ENCODE results near the gene MRFAP1.
A peak's percentile ranks its signal among the peaks of the same experiment; 100 is the strongest.
"Not testable (repeated sequence)": the region's sequence is repeated elsewhere in the genome, so short reads cannot be mapped to it uniquely, and the experiment has no call there.

Gene MRFAP1

GRCh38 chr4:6641164-6641970, 882 bp downstream of the MRFAP1 start:
- DNase-seq: peak; percentile 49 to 54

- DNase-seq: no peak
Observed at GRCh38 chr4:6641971-6642320, 1.5 kb downstream of the MRFAP1 start.

- no peak for DNase-seq
Observed at GRCh38 chr4:6643141-6643847, 2.8 kb downstream of the MRFAP1 start.

GRCh38 chr4:6644792-6645530, 4.5 kb downstream of the MRFAP1 start:
- DNase-seq: no peak

- DNase-seq: no peak
Observed at GRCh38 chr4:6647169-6647568, 6.7 kb downstream of the MRFAP1 start.

- no peak for DNase-seq
Observed at GRCh38 chr4:6647582-6648230, 7.2 kb downstream of the MRFAP1 start.

- no peak for DNase-seq
Observed at GRCh38 chr4:6649216-6649615, 8.7 kb downstream of the MRFAP1 start.

GRCh38 chr4:6654211-6654610, 13.7 kb downstream of the MRFAP1 start:
- DNase-seq: not testable (repeated sequence)

- DNase-seq: not testable (repeated sequence)
Observed at GRCh38 chr4:6655291-6655690, 14.8 kb downstream of the MRFAP1 start.

- DNase-seq: no peak
Observed at GRCh38 chr4:6655924-6656323, 15.4 kb downstream of the MRFAP1 start.

GRCh38 chr4:6657242-6658208, 17.0 kb downstream of the MRFAP1 start:
- DNase-seq: no peak

GRCh38 chr4:6658209-6658595, 17.7 kb downstream of the MRFAP1 start:
- no peak for DNase-seq

GRCh38 chr4:6658597-6659075, 18.2 kb downstream of the MRFAP1 start:
- DNase-seq: peak; percentile 50 to 66

- no peak for DNase-seq
Observed at GRCh38 chr4:6659897-6660296, 19.4 kb downstream of the MRFAP1 start.

- DNase-seq: no peak
Observed at GRCh38 chr4:6660430-6660829, 19.9 kb downstream of the MRFAP1 start.

GRCh38 chr4:6662591-6662990, 22.1 kb downstream of the MRFAP1 start:
- no peak for DNase-seq

- DNase-seq: no peak
Observed at GRCh38 chr4:6663596-6664393, 23.3 kb downstream of the MRFAP1 start.

- no peak for DNase-seq
Observed at GRCh38 chr4:6665320-6665654, 24.8 kb downstream of the MRFAP1 start.

- no peak for DNase-seq
Observed at GRCh38 chr4:6668391-6668790, 27.9 kb downstream of the MRFAP1 start.

GRCh38 chr4:6671648-6672047, 31.2 kb downstream of the MRFAP1 start:
- no peak for DNase-seq

GRCh38 chr4:6672131-6672530, 31.6 kb downstream of the MRFAP1 start:
- DNase-seq: no peak

Data from stimulated activated CD4-positive, alpha-beta T cell treated with anti-CD3 and anti-CD28 coated beads, Interleukin-2, amount 100 ng/mL, for 24 hours (primary cell).